NOMO-1 treated with dmso at 0.1 percent for 144 hours (cell line): ENCODE results near the gene WDR27.

Experiments
- DNase-seq: peaks from one replicate; lab custom pipeline; 2025; ENCODE audit not compliant: unreplicated experiment; lab: John Stamatoyannopoulos, UW

Gene WDR27

DNA sequence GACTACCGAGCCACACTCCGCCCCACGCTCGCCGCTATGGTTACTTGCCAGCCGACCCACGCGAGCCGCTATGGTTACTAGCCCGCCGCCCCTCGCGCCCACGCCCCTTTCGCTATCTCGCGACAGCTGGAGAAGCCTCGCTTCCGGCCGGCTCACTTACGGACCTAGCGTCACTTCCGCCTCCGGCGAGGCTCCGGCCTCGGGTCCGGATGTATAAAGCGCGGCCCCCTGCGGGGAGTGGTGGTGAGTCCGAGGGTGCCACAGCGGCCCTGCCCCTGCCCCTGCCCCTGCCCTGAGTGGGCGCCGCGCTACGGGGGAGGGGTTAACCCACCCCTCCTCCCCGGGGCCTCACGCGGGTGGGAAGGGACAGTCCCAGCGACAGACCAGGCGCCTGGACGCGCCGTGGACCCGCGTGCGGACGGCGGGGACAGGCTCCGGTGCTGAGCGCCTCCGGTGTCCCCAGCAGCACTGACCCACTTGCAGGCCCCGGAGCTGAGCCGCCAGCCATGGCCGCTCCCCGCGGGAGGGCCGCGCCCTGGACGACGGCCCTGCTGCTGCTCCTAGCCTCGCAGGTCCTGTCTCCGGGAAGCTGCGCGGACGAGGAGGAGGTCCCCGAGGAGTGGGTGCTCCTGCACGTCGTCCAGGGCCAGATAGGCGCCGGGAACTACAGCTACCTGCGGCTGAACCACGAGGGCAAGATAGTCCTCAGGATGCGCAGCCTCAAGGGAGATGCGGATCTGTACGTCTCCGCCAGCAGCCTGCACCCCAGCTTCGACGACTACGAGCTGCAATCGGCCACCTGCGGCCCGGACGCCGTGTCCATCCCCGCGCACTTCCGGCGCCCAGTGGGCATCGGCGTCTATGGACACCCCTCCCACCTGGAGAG lies at the start of gene WDR27, which contains the start of gene C6orf120:
Gene WDR27, minus strand, starts transcription at position 76 of the 886 bp plus-strand sequence. CDS start 13,024 bp downstream, outside the sequence.
Gene C6orf120, plus strand, starts transcription at position 173 of the 886 bp plus-strand sequence. Its CDS starts 334 bp downstream, at position 507.
- peak; percentile 93 for DNase-seq

DNA sequence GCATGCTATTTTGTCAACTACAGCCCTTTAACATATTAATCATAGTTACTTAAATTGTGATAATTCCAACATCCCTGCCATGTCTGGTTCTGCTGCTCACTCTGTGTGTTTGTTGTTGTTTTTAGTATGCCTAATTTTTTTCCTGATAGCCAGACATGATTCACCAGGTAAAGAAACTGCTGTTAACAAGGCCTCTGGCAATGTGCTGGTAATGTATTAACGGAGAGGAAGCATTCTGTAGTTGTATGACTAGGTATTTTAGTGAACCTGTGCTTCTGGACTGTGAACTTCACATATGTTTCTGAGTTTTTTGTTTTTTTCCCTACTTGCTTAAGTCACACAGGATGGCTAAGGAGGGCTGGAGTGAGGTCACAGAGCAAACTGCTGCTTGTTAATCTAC lies 44.7 kb upstream of the WDR27 start:
- DNase-seq = no peak

DNA sequence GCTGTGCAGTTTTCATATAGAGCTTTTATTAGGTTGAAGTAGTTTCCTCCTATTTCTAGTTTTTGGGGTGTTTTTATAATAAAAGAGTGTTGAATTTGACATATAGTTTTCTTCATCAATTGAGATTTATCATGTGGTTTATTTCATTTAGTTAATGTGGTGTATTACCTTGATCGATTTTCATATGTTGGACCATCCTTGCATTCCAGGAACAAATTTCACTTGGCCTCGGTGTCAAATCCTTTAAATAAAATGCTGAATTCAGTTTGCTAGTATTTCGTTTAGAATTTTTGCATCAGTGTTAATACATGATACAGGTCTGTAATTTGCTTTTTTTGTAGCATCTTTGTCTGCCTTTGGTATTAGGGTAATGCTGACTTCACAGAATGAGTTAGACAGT lies 43.6 kb upstream of the WDR27 start:
- no peak for DNase-seq

DNA sequence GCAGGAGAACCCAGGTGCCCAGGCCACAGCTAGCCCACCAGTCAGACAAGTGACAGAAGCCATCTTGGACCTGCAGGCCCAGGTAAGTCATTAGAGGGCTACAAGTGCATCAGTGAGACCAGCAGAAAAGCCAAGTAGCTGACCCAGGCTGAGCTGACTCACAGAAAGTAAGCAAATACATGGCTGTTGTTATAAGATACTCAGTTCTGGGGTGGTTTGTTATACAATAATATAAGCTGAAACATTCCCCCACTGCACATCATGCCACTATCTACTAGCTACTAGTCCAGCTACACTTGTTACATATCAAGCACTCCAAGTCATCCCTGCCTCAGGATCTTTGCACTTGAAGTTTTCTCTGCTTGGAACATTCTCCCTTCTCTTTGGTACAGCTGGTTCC lies 39.5 kb upstream of the WDR27 start:
- no peak for DNase-seq

DNA sequence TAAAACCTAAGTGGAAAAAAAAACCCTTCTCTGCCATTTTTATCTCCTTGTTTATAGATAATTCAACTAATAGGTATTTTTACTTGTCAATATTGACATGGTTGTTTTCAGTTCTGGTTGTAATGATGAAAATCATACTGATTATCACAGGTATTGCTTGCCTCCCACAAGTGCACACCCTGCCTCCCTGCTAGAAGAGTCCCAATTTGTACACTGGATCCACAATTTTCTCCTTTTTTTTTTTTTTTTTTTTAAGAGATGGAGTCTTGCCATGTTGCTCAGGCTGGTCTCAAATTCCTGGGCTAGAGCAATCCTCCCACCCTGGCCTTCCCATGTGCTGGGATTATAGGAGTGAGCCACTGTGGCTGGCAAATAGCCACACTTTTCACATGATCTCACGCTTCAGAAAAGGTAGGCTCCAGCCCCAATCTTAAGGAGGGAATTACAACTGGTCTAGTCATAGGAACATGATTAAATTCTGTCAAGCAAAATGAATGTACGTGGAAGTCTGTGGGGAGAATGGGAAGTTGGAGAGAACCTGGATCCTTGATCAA lies 37.2 kb upstream of the WDR27 start:
- no peak for DNase-seq

DNA sequence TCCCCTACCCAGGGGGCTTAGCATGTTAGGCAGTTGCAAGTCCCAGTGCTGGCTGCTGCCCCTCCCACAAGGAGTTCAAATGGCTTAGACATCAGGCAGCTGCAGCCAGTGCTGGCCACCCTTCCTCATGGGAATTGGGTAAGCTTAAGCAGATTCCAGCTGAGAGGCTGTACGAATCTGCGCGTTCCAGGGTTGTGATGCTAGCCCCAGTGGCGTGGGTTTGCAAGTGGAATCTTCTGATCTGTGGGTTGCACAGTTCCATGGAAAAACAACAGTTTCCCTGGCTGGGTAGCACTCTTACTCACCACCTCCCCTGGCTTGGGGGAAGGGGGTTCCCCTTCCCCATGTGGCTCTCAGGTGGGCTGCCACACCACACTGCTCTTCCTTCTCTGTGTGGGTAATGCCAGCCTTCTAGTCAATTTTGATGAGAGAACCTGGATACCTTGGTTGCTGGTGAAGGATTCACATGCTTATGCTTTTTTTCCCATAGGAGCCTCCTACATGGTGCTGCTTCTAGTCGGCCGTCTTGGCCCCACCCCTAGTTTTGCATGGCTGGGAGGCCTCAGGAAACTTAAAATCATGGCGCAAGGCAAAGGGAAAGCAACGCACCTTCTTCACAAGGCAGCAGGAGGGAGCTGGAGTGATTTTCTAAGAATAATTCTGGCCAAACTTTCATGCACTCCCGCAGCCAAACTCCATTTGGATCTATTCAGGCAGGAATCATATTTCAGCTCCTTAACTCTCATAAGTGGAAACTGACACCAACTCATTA lies 36.6 kb upstream of the WDR27 start:
- DNase-seq = no peak

DNA sequence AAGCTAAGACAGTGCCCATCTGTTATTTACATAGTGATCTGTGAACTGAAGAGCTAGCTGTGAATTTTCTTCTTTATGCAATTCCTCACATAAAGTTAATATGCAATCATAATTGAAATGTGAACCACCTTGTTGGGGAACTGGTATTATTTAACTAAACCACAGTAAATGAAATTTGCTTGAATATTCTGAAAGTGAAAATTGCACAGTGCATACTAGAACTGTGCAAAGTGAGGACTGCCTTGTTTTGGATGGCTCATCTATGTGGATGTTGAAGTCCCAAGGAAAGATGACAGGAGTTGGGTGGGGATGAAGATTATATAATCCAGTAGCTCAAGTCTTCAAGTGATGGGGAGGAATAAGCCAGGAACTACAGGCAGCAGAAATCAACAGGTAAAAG lies 28.1 kb upstream of the WDR27 start:
- no peak for DNase-seq

DNA sequence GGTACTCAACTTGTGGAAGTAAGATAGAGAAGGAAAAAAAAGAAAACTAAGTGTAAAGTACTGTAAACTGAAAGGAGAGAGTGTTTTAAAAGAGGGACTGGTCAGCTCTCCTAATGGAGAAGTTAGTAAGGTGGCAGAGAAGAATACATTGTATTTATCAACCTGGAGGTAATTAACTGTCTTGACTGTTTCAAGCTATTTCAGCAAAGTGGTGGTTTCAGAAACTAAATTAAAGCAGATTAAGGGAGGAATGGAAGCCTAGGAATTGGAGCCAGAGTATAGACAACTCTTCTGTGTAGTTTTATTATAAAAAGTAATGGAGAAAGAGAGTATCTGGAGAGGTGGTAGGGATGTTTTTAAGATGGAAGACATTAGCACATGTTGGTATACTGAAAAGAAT lies 25.1 kb upstream of the WDR27 start:
- DNase-seq = no peak

DNA sequence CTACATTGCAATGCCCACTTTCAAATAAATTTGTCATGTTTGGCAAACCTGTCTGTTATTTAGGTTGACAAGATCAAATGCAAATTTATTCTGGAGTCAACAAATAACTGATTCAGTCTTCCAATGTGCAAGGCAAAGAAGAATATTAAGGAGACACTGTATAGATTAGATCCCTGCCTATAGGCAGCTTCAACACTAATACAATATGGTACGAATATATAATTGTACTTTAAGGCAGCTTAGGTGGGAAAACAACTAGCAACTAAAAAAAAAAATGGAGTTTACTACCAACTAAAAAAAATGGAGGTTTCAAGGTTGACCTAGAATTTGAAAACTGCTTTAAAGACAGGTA lies 24.2 kb upstream of the WDR27 start:
- no peak for DNase-seq

DNA sequence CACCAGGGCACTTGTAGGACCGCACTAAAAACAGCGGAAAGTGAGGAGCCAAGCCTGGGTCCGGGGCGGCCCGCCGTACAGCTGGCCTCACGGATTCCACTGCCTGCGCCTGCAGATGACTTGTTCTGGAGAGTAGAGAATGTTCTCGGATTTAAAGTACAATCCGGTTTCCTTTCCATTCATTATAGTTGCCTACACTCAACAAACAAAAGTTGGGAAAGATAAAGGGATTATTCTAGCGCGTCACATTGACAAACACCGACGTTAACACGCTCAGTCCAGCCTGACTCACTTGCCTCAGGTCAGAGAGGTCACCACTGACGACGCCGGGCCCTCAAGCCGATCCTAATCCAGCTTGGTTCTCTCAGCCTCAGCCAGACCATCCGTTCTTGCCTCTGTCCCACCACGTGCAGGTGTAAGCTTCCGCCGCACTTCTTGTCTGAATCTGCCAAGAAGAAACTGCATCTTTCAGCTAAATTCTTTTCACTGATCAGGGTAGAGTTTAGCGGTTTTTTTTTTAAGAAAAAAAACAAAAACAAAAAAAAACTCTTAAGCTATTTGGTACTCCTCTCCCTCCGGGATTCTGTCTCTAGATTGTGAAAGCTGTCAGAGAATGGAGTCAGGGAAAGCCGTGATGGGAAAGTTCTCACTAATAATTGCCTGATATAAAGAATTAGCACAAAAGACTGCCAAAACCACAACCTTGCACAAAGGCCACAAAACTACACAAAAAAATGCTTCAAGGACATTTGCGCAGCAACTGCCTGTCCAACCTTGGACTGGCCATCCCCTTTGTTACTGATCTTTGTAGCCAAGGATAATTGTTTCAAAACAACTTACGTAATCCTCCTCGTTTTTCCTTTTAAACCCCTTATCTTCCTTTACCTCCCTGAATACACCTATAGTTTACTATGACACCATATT lies 23.6 kb upstream of the WDR27 start:
- DNase-seq = no peak

DNA sequence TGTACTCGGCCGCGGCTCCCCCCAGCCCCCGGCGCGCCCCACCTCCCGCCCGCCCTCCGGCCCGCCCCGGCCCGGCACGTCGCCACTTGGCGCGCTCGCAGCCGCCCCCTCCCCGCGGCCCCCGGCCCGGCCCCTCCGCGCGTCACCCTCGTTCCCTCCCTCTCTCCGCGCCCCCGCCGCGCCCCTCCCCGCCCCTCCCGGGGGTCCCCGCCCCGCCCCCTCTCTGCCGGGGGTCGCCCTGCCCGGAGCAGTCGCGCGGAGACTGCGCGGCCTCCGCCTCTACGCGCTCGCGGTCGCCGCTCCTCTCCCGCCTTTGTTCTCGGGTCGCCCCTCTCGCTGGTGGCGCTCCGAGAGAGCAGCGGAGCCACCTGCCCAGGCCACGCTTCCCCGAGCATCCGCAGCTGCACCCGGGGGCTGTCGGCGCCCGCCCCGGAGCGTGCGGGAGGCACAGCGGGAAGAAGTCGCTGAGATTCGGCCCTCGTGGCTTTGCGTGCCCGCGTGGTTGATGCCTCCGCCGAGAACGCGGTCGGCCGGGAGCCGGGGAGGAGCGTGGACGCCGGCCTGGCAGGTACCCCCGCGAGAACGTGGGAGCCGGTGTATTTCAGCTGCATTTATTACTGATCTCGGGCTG lies 22.8 kb upstream of the WDR27 start, which contains the start of gene PHF10:
Gene PHF10, minus strand, starts transcription at position 7 of the 631 bp plus-strand sequence. CDS start 569 bp downstream, outside the sequence.
- peak; percentile 30 for DNase-seq

DNA sequence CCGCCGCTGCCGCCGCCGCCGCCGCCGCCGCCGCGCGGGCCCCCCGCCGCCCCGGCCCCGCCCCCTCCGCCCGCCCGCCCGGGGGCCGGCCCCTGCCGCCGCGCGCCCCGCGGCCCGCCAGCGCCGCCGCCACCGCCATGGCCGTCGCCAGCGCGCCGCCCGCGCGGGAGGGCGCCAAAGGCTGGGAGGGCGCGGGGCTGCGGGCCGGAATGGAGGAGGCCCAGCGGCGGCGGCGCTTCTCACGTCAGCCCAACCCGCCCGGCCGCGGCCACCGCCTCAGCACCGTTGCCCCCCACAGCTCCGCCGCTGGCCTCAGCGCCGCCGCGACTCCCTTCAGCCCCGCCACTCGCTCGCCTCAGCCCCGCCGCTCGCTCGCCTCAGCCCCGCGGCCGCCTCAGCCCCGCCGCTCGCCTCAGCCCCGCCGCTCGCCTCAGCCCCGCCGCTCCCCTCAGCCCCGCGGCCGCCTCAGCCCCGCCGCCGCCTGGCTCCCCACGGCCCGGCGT lies 22.2 kb upstream of the WDR27 start:
- no peak for DNase-seq

DNA sequence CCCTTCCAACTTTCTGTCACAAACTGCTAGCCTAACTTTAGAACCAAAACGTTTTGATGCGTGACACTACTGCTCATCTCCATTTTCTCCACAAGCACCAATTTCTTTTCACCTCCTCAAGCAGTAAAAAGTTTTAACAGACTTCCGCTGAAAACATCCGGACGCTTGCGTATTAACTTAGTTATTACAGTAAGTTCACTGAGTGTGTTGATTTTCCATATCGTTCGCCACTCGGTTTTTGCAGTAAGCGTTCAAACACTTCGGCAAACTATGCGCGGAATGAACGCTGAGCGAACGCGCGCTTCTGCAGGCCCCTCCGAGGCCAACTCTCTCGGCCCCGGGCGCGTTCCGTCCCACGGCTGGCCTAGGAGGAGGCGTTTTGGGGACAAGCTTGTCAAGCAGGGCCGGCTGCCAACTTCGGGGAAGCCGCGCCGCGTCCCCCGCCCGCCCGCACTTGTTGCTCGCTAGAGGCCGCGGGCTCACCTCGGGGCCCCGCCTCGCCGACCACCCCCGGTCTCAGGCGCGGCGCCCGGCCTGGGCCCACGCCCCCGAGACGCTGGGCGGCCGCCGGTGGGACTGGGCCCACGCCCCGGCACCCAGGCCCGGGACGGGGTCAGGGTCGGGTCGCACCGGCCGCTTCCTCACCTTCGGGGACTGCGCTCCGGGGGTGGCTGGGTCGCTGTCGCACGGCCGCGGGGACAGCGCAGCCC lies 21.5 kb upstream of the WDR27 start:
- DNase-seq = no peak

DNA sequence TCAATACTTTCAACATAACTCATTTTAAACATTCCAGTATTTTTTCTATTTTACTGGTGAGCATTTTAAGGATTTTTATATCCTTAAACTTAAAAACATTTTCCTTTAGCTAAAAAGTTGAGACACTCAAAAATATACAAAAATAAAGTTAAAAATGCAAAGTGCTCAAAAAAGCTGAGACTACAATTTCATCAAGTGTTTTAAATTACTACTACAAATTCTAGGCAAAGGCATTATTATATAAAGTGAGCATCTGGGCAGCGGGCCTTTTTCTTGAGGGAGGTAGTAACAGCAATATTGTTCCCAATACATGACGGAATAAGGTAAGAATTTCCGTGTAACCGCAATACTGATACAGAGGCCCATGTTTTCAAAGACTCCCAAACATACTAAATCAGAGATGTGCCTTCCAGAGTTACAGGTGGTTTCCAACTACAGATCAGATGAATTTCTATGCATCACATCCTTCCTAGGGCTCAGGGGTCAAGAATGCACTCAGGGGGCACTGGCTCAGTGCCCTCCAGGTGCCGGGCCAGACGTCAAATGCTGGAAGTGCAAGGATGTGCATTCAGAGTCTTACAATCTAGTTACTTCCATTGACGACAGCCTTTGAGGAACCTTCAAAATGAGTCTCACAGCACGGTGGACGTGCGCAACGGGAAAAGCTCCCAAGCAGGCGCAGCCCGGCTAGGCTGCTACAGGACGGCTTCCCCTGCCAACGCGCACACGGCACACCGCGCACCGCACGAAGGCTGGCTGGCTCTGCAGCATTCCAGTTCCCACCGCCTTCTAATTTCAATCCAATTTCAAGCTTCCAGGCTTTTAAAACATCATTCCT lies 20.8 kb upstream of the WDR27 start:
- DNase-seq = peak; percentile 7

DNA sequence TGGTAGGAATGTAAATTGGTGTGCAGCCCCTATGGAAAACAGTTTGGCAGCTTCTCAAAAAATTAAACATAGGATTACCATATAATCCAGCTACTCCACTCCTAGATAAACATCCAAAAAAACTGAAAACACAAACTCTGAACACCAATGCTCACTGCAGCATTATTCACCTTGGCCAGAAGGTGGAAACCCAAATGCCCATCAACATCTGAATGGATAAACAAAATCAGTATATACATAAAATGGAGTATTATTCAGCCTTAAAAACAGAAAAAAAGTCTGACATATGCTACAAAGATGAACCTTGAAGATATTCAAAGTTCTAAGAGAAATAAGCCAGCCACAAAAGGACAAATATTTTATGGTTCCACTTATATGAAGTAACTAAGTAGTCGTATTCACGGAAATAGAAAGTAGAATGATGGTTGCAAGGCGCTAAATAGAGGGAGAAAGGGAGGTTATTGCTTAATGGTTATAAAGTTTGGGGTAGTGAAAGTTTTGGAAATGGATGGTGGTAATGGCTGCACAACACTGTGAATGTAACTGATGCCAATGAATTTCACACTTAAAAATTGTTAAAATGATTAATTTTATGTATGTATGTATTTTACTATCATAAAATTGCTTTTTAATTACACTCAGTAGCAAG lies 18.5 kb upstream of the WDR27 start:
- DNase-seq = peak; percentile 16

DNA sequence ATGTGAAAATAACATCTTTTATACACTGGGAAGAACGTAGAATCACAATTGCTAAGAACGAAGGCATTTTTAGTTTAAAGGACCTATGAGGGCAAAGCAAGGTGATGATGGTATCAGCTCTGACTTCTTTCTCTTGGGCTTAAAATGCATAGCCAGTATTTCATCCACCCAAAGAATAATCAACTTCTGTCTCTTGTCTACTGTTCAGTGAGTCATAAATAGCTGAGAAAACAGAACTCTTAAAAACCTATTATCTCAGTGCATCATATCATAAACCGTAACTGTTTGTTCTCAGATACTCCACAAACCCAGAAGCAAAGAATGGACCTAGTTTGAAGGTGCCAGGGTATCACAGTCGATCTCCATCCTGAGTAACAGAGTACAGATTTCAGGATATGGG lies 17.3 kb upstream of the WDR27 start:
- no peak for DNase-seq

DNA sequence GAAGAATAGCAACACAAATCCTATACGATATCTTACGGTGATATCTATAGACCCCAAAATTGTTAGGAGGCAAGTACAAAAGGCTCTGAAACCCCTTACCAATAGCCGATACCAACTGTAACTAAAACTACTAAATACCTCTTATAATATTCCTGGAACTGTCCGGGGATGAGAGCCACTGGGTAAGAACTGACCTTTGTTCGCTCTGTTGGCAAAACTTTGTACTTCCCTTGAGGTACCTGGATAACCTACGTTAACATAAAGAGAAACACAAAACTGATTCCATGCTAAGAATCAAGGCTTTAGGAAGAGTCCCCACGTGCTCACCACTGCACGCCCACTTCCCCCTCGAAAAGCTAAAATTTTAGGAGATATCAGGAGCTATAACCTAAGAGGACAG lies 12.8 kb upstream of the WDR27 start:
- no peak for DNase-seq

DNA sequence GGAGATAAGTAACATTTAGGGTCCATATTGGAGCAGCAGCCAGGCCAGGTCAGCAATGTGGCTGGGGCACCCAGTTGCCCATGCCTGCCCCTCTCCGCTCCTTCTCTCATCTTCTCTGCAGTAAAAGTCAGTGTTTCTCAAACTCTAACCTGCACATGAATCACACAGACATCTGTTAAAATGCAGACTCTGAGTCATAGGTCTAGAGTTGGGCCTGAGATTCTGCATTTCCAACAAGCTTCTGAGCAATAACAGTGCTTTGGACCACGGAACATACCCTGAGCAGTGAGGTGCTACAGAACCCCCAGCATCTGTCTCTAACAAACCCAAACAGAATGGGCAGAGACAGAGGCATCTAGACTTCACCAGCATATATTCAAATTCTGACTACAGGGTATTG lies 12.3 kb upstream of the WDR27 start:
- no peak for DNase-seq
